Glomerular endothelial cell (primary cell): Measurements from ENCODE around the gene PLPPR3. TPM values are rescaled to one million over a fixed set of nuclear protein-coding genes. Genes with fewer than 3 reads are reported as not detected.
"Not testable (repeated sequence)": the region's sequence is repeated elsewhere in the genome, so short reads cannot be mapped to it uniquely, and the experiment has no call there.

Experiments used
- DNase-seq: peaks from one replicate; pipeline ENCODE4 v3.0.0-alpha.2; 2011; ENCODE audit warnings: low read depth, low spot score; ENCODE audit errors: extremely low read depth
- total RNA-seq: library from RNA; depleted of rRNA; stranded (reverse); fragments of >200 nt; gene quantifications from 2 replicates; pipeline ENCODE4 v1.2.3, GENCODE V29; 2015

Gene PLPPR3
- total RNA-seq, 1 donor from 2014 or later = 2.3 TPM

- DNase-seq = not testable (repeated sequence)
Measured at GRCh38 chr19:853614-854220, 32.0 kb upstream of the PLPPR3 start.

DNA sequence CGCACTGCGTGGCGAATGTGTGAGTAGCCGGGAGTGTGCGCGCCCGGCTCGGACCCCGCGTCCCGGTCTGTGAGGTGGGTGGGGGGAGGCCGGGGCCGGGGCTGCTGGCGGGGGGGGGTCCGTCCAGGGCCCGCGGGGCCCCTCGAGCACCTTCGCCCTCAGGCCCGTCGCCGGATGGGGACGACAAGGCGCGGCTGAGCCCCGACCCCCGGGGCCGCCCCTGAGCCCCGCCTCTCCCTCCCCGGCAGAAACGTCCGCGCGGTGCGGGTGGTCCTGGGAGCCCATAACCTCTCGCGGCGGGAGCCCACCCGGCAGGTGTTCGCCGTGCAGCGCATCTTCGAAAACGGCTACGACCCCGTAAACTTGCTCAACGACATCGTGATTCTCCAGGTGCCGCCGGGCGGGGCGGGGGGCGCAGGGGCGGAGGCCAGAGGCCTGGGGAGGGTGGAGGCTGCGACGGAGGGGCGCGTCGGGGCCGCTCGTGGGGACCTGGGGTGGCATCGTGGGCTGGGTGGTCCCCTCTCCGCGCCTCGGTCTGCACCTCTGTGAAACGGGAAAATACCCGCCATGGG is 31.3 kb upstream of the PLPPR3 start:
- DNase-seq = no peak

DNA sequence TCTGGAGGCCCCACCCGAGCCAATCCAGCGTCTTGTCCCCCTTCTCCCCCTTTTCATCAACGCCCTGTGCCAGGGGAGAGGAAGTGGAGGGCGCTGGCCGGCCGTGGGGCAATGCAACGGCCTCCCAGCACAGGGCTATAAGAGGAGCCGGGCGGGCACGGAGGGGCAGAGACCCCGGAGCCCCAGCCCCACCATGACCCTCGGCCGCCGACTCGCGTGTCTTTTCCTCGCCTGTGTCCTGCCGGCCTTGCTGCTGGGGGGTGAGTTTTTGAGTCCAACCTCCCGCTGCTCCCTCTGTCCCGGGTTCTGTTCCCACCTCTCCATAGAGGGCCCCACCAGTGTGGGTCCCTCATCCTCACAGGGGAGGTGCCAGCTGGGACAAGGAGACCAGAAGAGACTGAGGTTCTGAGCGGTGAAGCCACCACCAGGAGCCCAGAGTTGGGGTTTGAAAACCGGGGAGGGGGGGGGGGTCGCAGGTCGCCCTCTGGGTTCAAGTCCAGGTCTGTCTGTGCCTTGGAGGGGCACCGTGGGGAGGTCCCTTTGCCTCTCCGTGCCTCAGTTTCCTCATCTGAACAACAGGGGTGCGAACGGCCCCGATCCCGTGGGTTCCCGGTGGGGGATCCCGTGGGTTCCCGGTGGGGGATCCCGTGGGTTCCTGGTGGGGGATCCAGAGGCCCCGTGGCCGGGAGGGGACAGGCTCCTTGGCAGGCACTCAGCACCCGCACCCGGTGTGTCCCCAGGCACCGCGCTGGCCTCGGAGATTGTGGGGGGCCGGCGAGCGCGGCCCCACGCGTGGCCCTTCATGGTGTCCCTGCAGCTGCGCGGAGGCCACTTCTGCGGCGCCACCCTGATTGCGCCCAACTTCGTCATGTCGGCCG is 30.6 kb upstream of the PLPPR3 start, which contains the start of gene ELANE:
Gene ELANE, plus strand, starts transcription at position 168 of the 878 bp plus-strand sequence. Its CDS starts 26 bp downstream, at position 194.
- no peak for DNase-seq

DNA sequence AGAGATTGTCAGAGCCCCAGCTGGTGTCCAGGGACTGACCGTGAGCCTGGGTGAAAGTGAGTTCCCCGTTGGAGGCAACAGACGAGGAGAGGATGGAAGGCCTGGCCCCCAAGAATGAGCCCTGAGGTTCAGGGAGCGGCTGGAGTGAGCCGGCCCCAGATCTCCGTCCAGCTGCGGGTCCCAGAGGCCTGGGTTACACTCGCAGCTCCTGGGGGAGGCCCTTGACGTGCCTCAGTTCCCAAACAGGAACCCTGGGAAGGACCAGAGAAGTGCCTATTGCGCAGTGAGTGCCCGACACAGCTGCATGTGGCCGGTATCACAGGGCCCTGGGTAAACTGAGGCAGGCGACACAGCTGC is 29.2 kb upstream of the PLPPR3 start:
- DNase-seq = no peak

DNA sequence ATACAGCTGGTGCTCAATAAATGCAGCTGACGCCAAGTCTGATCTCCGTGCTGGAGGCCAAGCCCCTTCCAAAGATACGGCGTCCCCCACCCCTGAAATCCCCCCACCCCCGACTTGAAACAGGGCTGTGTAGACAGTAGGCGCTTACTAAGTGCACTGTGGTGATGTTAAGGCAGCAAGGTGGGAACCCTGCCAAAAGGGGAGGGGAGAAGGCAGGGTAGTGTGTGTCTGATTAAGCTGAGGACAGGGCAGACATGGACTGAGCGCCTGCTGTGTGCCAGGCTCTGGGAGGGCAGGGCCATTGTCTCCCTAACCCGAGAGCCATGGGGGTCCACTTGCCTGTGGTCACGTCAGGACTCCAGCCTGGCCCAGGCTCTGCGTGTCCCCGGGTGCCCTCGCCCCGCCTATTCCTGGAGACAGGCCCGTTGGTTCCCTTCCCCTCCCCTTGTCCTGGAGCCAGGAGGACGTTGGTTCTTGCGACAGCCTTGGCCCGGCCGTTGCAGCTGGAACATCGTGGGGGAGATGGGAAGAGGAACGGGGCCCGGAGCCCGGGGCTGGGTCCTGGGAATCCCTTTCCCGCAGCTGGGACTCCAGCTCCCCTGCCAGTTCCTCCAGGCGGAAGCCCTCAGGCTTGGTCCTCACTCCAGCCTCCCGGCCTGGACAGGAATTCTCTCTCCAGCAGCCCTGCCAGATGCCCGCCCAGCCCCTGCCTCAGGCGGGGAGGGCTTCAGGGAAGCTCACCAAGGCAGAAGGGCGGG is 28.6 kb upstream of the PLPPR3 start:
- no peak for DNase-seq

DNA sequence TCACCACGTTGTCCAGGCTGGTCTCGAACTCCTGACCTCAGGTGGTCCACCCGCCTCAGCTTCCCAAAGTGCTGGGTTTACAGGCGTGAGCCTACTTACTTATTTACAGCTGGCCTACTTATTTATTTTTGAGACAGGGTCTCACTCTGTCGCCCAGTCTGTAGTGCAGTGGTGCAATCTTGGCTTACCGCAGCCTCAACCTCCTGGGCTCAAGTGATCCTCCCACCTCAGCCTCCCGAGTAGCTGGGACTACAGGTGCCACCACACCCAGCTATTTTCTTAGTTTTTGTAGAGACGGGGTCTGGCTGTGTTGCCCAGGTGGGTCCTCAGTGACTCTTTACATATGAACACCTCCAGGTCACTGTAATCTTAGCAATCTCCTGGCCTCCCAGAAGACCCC is 27.4 kb upstream of the PLPPR3 start:
- DNase-seq = not testable (repeated sequence)

- no peak for DNase-seq
Measured at GRCh38 chr19:848386-848921, 26.7 kb upstream of the PLPPR3 start.

GRCh38 chr19:845707-846521 is 24.2 kb upstream of the PLPPR3 start:
- no peak for DNase-seq

DNA sequence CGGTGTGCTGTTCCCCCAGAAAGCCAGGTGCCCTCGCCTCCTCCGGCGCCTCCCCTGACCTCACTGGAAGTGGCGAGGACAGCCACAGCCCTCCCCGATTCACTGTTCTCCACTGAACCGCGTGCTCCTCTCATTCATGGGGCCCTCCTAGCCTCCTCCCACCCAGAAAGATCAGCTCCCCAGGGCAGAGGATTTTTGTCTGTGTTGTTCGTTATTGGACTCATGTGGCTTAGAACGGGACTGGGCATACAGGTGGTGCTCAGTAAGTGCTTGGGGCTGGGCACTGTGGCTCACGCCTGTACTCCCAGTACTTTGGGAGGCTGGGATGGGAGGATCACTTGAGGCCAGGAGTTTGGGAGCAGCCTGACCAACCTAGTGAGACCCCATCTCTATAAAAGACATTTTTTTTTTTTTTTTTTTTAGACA is 22.8 kb upstream of the PLPPR3 start:
- no peak for DNase-seq

GRCh38 chr19:843836-844545 is 22.2 kb upstream of the PLPPR3 start:
- no peak for DNase-seq

- DNase-seq = no peak
Measured at GRCh38 chr19:843180-843835, 21.6 kb upstream of the PLPPR3 start.

GRCh38 chr19:842802-843179 is 21.0 kb upstream of the PLPPR3 start:
- DNase-seq = not testable (repeated sequence)

DNA sequence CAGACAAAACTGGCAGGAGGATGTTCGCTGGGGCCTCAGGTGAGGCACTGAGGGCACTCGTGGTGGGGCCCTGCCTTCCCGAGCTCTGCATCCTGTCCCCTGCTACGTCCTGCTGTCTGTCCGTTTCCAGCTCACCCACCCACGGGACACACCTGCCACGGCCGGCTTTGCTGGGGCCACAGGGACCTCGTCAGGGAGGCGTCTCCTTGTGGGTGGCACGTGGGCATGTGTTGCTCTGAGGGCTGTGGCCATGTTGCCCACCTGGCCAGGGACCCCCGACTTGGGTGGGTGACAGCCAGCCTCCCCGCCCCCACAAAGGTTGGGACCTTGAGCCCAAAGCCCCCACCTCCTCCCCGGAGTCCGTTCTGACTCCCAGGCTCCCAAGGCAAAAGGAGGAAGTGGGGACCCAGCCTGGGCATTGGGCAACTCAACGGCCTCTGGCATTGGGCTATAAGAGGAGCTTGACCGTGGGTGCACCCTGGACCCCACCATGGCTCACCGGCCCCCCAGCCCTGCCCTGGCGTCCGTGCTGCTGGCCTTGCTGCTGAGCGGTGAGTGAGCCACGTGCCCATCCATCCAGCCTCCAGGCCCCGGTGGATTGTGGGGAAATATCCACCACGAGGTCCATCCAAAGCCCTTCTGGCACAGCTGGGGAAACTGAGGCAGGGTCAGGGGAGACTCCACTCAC is 18.9 kb upstream of the PLPPR3 start, which contains the start of gene PRTN3:
Gene PRTN3, plus strand, starts transcription at position 481 of the 688 bp plus-strand sequence. Its CDS starts 10 bp downstream, at position 491.
- no peak for DNase-seq

GRCh38 chr19:835210-835810 is 13.6 kb upstream of the PLPPR3 start:
- no peak for DNase-seq

- DNase-seq = no peak
Measured at GRCh38 chr19:834216-834615, 12.5 kb upstream of the PLPPR3 start.

GRCh38 chr19:831407-832369 is 9.9 kb upstream of the PLPPR3 start:
- DNase-seq = no peak
